SK-N-MC (cell line): ENCODE data around the gene EIF6.

Experiments
- EZH2 ChIP-seq: fragments of 200-600 bp; sonication (generic); IDR thresholded peaks from one replicate; pipeline ENCODE4 v1.6.1; 2017; ENCODE audit warnings: antibody characterized with exemption
- FOXP2 ChIP-seq: optimal IDR thresholded peaks from 2 replicates; pipeline ENCODE3; 2011; ENCODE audit warnings: mild to moderate bottlenecking, moderate library complexity; ENCODE audit not compliant: insufficient read depth; ENCODE audit errors: extremely low read length, control extremely low read depth
- POLR2AphosphoS5 ChIP-seq: IDR thresholded peaks from 2 replicates; pipeline ENCODE4 v1.6.1; 2012; ENCODE audit warnings: mild to moderate bottlenecking, low read depth, low read length, borderline replicate concordance

GRCh38 chr20:35237486-35237885 lies 47.1 kb downstream of the EIF6 start:
- TF ChIP-seq POLR2AphosphoS5: no peak
- TF ChIP-seq EZH2: no peak
- no peak for TF ChIP-seq FOXP2
